Glomerular endothelial cell (primary cell): ENCODE data around the gene UBAC2. TPM values are rescaled to one million over a fixed set of nuclear protein-coding genes. Genes with fewer than 3 reads are reported as not detected.

Experiments
- DNase-seq: peaks from one replicate; pipeline ENCODE4 v3.0.0-alpha.2; 2011; ENCODE audit warnings: low read depth, low spot score; ENCODE audit errors: extremely low read depth
- total RNA-seq: library from RNA; depleted of rRNA; stranded (reverse); fragments of >200 nt; gene quantifications from 2 replicates; pipeline ENCODE4 v1.2.3, GENCODE V29; 2015

The UBAC2 gene
- total RNA-seq, 1 donor from 2014 or later, result 49.3 TPM

DNA sequence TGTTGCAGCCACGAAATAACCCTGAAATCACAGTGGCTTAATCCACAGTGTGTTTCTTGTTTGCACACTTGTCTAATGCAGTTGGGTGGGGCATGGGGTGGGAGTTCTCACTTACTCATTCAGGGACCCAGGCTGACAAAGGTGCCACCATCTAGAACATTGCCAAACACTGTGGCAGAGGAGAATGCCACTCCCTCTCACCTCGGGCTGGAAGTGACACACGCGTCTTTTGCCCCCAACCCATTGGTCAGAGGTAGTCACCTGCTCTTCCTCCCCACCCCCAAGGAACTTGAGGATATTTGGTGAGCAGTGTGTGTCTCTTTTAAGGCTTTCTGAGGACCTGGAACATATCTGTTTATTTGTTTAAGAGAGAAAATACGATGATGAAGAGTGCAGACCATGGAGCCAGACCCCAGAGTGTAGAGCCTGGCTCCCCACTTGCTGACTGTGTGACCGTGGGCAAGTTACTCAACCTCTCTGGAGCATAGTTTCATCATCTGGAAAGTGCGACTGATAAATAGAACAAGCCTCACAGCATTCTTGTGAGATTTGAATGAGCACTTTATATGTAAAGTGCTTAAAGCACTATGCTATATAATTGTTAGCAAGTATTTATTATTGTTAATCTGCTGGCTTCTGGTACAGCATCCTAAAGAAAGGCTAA lies 89.2 kb downstream of the UBAC2 start:
- no peak for DNase-seq

DNA sequence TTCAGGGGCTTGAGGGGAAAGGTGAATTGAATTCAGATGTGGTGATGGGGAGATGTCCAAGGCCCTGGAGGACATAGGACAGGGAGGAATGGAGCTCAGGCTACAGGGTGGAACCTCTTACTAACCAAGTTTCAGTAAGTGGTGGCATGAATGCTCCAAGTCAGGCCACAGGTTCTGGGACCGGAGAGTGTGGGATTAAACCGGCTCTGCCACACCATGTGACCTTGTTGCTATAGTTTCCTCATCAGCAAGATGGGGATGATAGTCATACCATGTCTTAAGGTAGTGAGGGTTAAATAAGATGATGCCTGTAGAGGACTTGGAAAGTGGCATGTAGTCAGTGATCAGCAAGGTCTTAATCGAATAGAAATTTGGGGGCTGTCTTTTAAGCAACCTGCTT lies 90.2 kb downstream of the UBAC2 start:
- no peak for DNase-seq

DNA sequence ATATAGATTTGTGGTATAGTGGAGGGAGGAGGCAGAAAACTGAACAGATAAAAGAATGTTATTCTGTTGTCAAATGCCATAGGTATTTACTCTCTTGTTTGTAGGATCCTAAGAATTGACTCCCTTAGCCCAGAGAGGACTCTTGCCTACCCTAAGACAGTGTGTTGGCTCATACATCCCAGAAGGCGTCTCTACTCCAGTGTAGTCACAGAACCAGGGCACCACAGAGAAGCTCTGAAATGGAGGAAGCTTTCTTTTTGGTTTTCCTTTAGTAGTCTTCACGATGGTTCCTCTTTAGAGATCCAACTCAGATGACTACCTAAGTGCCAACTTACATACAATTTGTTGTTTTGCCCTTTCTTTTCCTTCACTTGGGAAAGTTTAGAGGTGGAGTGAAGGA lies 92.5 kb downstream of the UBAC2 start:
- no peak for DNase-seq

DNA sequence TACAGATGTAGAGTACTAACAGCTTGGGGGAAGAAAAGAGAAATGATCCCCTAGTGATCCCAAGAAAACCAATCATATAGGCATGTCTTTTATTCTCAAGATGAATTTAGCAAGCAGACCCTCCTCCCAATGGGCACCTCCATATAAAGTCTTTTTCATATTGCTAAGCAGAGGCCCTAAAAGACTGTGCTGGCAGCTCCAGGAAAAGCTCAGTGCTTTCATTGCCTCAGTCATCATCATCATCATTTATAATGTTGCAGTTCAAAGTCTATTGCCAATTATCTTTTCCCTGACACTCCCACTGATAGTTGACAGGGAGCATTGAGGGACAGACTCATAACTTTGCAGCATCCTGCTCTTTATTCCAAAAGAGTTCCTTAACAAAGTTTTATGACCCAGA lies 93.5 kb downstream of the UBAC2 start:
- no peak for DNase-seq

DNA sequence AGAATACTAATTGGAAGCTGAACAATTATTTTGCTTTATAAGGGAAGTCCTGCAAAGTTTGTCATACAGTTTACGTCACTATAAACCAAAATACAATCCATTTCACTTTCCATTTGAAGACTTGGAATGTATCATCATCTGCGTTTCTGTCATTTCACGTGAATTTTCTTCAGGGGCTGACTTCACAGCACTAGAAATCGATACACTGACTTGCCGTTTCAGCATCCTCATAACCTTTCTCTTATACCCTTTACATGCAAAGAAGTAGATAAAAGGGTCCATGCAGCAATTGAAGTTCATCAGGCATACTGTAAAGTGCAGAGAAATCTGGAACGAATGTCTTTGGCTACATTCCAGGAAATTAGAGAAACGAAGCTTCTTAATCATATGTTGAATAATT lies 94.3 kb downstream of the UBAC2 start:
- DNase-seq, result no peak

DNA sequence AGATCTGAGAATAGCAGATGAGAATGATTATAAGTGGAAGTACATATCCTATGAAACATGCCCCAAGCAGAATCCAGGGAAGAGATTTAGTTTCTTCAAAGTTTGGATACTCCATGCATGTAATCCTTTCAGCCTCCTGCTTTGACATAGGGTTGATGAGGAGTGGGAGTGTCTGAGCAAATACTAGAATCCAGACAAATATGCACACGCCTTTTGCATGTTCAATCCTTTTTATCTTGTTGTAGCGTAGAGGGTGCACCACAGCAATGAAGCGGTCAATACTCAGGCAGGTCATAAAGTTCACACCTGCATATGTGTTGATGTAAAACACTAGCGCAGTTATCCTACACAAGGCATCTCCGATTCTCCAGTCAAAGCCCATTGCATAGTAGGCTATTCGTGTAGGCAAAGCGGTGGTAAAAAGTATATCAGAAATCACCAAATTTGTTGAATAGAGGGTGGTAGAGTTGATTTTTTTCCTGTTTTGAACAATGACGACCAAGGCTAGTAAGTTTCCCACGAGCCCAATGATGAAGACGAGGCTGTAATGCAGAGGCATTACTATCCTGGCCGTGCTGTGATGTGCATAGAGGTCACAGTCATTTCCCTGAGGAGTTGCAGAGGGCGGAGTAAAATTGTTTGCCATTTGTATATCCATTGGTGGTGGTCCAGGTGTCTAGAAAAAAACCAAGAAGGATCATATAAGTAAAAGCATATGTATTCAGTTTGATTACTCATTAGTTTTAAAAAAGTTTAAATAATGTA lies 95.0 kb downstream of the UBAC2 start:
- DNase-seq, result no peak

DNA sequence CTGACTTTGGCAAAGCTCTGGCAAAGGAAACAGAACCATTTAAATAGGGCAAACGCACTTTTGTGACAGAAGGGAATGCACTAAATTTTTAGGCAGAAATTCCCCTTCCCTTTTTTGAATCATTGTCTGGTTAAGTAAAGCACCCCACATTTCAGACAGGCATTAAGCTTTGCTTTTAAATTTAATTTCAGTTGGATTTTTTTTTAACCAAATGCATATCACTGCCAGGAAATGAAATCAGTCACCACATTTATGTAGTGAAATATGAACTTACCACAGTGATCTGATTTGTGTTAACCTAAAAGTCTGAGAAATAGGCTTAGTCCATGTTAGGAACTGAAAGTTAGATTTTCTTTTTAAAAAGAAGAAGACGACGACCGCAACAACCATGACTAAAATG lies 95.7 kb downstream of the UBAC2 start:
- DNase-seq, result no peak

DNA sequence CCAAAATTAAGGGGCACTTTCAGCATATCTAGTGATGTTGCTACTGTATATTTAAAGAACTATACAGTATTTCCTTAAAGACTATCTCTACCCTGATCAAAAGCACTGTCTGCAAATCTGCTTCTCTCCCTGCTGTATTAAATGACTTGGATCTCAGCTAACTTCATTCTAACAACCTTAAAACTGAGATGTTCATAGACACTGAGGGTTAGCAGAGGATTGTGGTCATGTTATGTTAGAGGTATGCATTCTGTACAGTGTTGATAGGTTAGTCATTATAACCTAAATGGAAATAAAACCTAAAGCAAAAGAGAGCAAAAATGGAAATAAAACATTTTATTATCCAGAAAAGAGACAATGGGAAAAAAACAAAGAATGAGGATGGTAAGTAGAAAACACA lies 96.7 kb downstream of the UBAC2 start:
- no peak for DNase-seq

DNA sequence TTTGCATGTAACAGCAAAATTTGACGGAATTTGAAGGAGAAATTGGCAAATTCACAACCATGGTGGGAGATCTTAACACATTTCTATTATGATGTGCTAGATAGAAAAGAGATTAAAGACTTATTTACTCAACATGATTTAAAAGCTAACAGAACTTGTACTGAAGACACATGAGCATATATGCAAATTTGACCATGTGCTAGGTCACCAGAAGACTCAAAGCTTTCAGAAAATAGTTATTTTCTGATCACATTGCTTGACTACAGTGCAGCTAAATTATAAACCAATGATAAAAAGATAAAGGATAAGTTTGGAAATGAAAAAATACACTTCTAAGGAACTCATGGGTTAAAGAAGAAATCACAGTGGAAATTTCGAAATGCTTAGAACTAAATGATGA lies 97.4 kb downstream of the UBAC2 start:
- DNase-seq, result no peak

DNA sequence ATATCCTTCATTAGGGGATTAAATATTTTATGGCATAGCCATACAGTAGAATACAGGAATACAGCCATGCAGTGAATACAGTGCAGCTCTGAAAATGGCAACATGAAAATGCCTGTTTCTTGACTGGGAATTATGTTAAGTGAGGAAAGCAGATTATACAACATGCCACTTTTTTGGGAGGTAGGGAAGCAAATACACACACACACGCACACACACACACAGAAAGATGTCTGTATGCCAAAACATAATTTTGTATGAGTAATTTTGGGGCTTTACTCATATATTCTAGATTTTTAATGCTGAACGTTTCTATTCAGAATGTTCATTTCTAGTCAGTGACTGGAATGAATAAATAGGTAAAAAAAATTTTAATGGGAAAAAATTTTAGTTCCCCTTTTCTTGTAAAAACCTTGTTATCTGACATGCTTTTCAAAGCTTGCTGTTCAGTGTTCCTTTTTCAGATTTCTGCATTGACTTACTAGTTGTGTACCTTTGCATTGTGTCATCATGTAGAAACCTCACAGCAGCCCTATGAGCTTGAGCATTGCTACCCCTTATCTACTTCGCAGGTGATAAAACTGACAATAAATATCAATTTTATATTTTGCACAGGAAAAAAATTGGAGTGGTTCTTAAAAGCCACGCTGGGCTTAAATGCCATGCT lies 98.7 kb downstream of the UBAC2 start:
- DNase-seq, result no peak

DNA sequence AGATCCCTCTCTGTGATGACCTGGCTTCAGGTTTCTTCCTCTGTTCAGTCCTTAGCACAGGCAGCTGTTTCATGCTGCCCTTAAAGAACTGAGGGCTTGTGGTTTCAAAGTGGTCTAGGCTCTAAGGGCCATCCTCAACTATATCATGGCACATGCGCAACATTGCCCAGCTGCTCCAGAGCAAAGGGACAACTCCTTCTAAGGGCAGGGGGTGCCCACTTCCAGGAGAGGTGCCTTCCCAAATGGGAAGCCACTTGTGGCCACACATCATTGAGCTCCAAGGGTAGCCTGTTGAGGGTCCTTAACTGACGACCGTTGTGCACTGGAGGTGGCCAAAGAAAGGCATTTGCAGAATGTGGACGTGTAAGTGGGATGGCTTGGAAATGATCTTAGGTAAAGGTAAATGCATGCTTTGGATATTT lies 99.3 kb downstream of the UBAC2 start:
- no peak for DNase-seq

DNA sequence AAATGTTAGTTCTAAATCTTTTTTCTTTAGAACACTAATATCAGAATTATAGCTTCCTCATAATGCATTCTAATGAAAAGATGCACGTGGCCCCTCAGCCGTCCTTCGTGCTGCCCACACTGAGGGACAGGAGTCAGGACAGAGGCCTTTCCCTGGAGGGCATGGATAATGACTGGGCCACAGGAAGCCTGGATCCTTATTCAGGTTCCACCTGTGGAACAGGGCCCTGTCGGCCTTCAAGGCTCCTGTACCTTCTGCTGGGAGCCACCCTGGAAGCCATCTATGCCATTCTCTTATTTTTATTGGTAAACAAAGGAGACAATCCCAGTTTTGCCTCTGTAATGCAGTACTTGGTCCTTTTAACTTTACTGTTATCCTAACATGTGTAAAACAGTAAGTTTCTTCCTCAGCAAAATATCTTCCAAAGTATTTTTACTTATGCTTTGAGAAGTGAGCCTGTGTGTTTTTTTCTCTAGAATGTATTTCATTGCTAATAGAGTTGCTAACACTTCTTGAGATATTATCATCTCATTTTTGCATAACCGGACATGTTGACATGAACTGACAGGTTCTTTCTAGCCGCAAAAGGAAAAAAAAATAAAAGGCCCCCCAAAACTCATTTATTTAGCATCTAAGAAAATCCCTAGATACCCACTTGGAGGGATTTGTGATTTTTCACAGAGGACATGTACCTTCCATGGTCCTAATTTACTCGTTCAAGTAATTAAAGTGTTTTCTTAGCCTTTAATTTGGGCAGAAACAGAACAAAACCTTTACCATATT lies 100.6 kb downstream of the UBAC2 start:
- DNase-seq, result no peak

DNA sequence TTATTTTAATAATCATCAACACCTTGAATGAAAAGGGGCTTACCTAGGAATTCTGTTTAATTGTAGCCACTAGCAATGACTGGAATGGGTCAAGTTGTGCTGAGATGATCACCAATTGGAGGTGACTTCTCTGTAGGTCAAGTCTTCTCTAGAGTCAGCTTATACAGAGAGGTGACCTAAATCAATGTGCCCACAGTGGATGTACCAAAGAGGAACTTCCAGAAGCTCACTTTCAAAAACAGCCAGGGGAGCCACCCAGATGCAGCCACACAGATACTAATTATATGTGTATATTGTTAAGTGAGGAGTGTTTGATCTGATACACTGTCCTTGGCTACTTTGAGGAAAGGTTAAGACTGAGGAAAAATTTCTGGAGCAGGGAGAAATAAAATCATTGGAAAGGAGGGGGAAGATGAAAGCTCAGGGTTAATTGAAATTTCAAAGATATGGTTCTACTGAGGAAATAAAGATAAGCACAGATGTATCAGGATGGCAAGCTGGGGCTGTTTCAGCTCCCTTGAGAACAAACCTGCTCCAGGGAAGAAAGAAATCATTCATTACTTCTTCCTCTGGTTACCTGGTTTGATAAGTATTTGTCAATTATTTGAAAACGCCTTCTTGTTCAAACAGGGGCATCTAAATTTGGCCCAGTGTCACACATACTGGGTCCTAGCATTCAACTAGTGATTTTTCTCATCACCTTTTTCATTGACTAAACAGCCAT lies 101.4 kb downstream of the UBAC2 start:
- no peak for DNase-seq

DNA sequence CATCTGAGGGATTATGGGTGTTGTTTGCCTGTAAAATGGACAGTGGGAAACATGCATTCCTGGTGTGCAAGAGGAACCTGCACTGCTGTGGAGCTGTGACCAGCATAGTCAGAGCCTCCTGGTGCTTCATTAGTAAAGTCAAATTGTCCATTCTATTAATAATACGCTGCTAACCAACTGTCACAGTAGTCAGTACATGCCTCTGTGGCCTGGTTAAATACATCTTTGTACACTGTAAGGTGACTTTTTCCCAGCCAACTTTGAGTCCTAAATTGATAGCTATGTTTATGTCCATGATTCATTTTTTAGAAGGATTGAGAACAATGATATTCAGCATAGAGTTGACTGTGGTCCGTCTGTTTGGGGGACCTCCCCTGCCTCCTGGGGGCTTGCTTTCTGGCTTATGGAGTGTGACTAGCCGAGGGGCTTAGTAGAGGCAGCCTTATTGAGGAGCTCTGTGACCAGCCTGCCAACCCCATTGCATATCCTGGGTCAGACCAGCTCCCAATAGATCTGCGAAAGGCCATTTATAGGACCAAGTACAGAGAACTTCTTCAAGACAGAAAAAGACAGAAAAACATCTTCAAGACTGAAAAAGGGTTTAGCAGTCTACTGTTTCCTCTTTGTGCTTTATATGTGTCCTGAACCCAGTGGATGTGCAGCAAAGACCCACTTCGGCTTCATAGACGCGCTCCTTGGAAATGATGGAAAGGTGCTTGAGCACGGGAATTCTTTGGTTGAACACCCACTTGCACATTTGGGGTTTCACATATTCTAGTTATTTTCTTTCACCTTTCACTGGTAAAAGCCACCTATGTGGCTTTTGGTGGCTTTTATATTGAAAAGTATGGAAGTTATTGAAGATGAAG lies 102.2 kb downstream of the UBAC2 start:
- no peak for DNase-seq

DNA sequence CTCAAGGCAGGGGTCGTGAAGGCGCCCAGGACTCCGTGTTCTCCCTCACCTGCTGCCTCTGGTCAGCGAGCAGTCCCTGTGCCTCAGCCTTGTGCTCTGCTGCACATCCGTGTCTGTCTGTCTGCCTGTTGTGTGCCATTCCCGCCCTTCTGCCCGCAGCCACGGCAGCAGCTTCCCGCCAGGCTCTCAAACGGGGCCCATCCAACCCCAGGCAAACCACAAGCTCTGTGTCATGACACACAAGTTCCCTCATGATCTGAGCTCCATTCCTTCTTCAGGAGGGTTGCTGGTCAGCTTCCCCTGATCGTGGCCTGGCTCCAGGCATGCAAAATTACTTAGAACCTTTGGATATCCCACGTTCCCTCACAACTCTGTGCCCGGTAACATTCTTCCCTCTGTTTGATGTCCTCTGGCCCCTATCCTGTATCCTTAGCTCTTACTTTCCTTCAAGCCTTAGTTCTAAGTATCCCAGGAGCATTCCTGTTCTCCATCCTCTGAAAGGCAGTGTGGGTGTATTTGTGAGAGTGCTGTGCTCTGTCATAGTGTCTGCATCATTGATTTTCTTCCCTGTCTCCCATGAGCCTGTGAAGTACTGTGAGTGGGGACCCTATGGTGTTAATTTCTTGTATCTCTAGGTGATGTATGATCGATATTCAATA lies 103.3 kb downstream of the UBAC2 start:
- no peak for DNase-seq

DNA sequence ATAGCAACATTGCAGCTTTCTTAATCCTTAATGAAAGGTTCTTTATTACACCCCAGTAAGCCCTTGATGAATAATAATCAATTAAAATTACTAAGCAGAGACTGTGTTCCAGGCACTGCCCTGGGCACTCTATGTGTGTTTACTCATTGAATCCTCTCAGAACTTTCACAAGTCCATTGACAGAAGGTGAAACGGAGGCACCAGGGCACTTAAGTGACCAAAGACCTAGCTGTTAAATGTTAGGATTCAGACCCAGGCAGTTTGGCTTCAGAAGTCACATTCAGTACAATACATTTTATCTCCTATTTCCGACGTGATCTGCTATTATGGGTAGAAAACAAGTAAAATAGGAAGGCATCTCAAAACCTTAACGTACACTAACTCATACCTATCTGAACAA lies 103.9 kb downstream of the UBAC2 start:
- no peak for DNase-seq

DNA sequence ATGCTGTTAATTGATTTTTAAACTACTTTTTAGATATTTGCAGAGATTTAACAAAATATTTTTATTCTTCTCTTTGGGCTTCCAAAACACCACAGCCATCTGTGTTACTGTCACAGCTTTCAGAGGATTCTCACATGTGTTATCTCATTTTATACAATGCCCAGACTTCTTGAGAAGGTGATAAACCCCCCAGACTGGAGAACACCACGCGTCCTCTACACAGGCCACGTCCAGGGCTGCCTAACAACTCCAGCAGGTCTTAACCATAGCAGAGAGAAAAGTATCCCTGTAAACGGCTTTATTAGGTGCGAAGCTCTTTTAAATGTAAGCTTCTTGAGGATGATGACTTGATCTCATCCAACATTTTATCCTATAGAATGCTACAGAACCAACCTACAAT lies 104.5 kb downstream of the UBAC2 start:
- DNase-seq, result no peak

DNA sequence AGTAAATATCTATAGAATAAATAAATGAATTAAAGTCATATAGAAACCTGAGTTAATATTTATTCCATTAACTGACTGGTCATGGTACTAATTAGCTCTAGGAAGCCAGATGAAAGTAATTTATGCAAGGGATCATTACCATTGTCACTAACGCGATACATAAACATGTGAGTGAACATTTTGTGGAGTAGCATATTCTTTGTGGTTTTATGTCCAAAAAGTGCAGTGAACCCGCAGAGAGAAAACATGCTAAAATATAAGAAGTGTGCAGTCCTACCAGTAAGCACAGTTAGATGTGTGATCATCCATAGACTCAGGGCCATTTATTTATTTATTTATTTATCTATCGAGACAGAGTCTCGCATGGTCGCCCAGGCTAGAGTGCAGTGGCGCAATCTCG lies 104.9 kb downstream of the UBAC2 start:
- DNase-seq, result no peak

DNA sequence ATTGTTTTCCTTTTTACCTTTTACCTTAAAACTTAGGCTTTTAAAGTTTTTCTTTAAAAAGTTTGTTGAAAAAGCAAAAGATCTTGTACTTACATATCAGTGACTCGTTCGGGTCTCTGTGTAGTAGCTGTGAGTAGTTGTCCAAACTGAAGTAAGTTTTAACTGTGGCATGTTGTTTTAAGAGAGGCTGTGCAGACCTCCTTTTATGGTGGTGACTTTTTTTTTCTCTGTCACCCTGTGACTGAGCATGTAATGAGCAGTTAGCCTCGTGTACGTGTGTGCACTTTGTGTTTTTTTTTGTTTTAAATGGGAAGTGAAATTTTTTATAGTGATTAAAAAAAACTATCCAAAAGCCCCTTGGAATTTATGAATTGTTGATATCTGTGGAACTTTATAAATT lies 106.6 kb downstream of the UBAC2 start, which contains the start of gene GPR183:
TSS of gene GPR183 (minus strand) at position 153 of the 400 bp plus-strand sequence. CDS start 11,254 bp downstream, outside the sequence.
- DNase-seq, result no peak
